ENCODE results near the gene MT1F. TPM values are rescaled to one million over a fixed set of nuclear protein-coding genes. Genes with fewer than 3 reads are reported as not detected.

The MT1F gene
- total RNA-seq, 1 experiment from 2014 or later, result 2.1 TPM

- BruUV-seq (replicated peaks), result no TSS peak
- ATAC-seq (no peak), DNase-seq (ENCODE audit: low read depth, low spot score) (no peak)
- Histone ChIP-seq H3K9me3 (ENCODE audit: control insufficient read depth, insufficient read depth, low read depth, low read length) (peaks cover 3% of the 10 kb centered on the region; the same call in 1 of the 2 replicates), H3K27ac (ENCODE audit: low read length) (no peak overlapping the region), H3K36me3 (ENCODE audit: control insufficient read depth, insufficient read depth, low read length) (no peaks in the 10 kb centered on the region), H3K4me1 (ENCODE audit: control insufficient read depth, insufficient read depth, low read length) (no peaks in the 10 kb centered on the region), H3K27me3 (ENCODE audit: control insufficient read depth, insufficient read depth, low read length) (no peaks in the 10 kb centered on the region), H3K4me3 (ENCODE audit: low read depth in 2 of 2, low read length in 2 of 2) (no peak overlapping the region)
- in situ Hi-C loops (cut with HindIII; ENCODE audit: low pct_unique_long_range_greater_than_20kb, low sequenced_read_pairs) (no loop called here), intact Hi-C loops (cut with micrococcal nuclease; ENCODE audit: unreplicated experiment) (loop anchor here (5.0 kb wide), 2 partner anchors 93 to 188 kb away; partner anchors contain the start of gene MT2A)
- ChIA-PET POLR2A (no interaction called here), CTCF (interaction anchor here (0.6 kb wide), 3 partner anchors 39 to 100 kb away, joined by 3 to 5 read pairs (median 4); no protein-coding TSS in a partner anchor)
- TF ChIP-seq SIN3A (IDR thresholded peaks at IDR 0.05; ENCODE audit: borderline replicate concordance, insufficient read depth, low read depth, low read length) (no peak), CTCF (IDR thresholded peaks at IDR 0.05) (no peak)
These were observed 42.4 kb downstream of the MT1F start for GRCh38 chr16:56700195-56700594.

DNA sequence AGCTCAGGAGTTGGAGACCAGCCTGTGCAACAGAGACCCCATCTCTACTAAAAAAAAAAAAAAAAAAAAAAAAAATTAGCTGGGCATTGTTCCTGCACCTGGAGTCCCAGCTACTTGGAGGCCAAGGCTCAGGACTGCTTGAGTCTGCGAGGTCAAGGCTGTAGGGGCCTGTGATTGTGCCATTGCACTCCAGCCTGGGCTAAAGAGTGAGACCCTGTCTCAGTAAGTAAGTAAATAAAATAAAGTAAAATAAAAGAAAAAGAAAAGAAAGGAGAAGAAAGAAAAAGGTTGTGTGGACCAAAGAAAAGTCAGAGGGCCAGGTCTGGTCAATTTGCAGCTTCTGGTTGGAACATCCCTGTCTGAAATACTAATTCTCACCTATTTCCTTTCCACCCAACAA is 42.9 kb downstream of the MT1F start:
- Histone ChIP-seq H3K4me3 (ENCODE audit: low read depth in 2 of 2, low read length in 2 of 2) (no peak overlapping the region), H3K4me1 (ENCODE audit: control insufficient read depth, insufficient read depth, low read length) (no peaks in the 10 kb centered on the region), H3K36me3 (ENCODE audit: control insufficient read depth, insufficient read depth, low read length) (no peaks in the 10 kb centered on the region), H3K27ac (ENCODE audit: low read length) (no peak overlapping the region), H3K27me3 (ENCODE audit: control insufficient read depth, insufficient read depth, low read length) (no peaks in the 10 kb centered on the region), H3K9me3 (ENCODE audit: control insufficient read depth, insufficient read depth, low read depth, low read length) (peaks cover 3% of the 10 kb centered on the region; the same call in 1 of the 2 replicates)
- ChIA-PET POLR2A (no interaction called here), CTCF (interaction anchor here (0.6 kb wide), 3 partner anchors 40 to 100 kb away, joined by 3 to 5 read pairs (median 4); no protein-coding TSS in a partner anchor)
- DNase-seq (ENCODE audit: low read depth, low spot score), result no peak
- ATAC-seq, result no peak
- TF ChIP-seq TCF7L2 (IDR thresholded peaks at IDR 0.05; ENCODE audit: low read depth, low read length) (no peak), SIN3A (IDR thresholded peaks at IDR 0.05; ENCODE audit: borderline replicate concordance, insufficient read depth, low read depth, low read length) (no peak), POLR2AphosphoS5 (IDR thresholded peaks at IDR 0.05; ENCODE audit: low read depth, low read length) (no peak), REST (IDR thresholded peaks at IDR 0.05; ENCODE audit: insufficient read depth in 1 of 2, low read depth in 2 of 2, low read length in 1 of 2) (no peak), CTCF (IDR thresholded peaks at IDR 0.05) (no peak)
- in situ Hi-C loops (cut with HindIII; ENCODE audit: low pct_unique_long_range_greater_than_20kb, low sequenced_read_pairs) (no loop called here), intact Hi-C loops (cut with micrococcal nuclease; ENCODE audit: unreplicated experiment) (loop anchor here (5.0 kb wide), 2 partner anchors 93 to 188 kb away; partner anchors contain the start of gene MT2A)
- BruUV-seq (replicated peaks), result no TSS peak

Data from Panc1 (cell line).